ENCODE results near the gene PMS2. TPM values are rescaled to one million over a fixed set of nuclear protein-coding genes. Genes with fewer than 3 reads are reported as not detected.
"Not testable (repeated sequence)": the region's sequence is repeated elsewhere in the genome, so short reads cannot be mapped to it uniquely, and the experiment has no call there.

PMS2 gene
- total RNA-seq, 1 donor from 2014 or later, result 16.3 TPM

- TF ChIP-seq, protein P1, sequence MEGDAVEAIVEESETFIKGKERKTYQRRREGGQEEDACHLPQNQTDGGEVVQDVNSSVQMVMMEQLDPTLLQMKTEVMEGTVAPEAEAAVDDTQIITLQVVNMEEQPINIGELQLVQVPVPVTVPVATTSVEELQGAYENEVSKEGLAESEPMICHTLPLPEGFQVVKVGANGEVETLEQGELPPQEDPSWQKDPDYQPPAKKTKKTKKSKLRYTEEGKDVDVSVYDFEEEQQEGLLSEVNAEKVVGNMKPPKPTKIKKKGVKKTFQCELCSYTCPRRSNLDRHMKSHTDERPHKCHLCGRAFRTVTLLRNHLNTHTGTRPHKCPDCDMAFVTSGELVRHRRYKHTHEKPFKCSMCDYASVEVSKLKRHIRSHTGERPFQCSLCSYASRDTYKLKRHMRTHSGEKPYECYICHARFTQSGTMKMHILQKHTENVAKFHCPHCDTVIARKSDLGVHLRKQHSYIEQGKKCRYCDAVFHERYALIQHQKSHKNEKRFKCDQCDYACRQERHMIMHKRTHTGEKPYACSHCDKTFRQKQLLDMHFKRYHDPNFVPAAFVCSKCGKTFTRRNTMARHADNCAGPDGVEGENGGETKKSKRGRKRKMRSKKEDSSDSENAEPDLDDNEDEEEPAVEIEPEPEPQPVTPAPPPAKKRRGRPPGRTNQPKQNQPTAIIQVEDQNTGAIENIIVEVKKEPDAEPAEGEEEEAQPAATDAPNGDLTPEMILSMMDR (IDR thresholded peaks at IDR 0.05; ENCODE audit: unreplicated experiment), result no peak
- Mint-ChIP-seq H3K27me3 (ENCODE audit: unreplicated experiment) (no peaks in the 10 kb centered on the region), H3K27ac (ENCODE audit: unreplicated experiment) (no peak overlapping the region), H3K4me1 (ENCODE audit: unreplicated experiment) (no peaks in the 10 kb centered on the region), H3K36me3 (ENCODE audit: low read depth, unreplicated experiment) (peaks cover 16% of the 10 kb centered on the region), H3K4me3 (ENCODE audit: unreplicated experiment) (no peak overlapping the region), H3K9me3 (ENCODE audit: unreplicated experiment) (no peaks in the 10 kb centered on the region)
- no peak for DNase-seq (ENCODE audit: low spot score)
Measured at GRCh38 chr7:6015917-6016652, 7.2 kb upstream of the PMS2 start.

- Mint-ChIP-seq H3K27me3 (ENCODE audit: unreplicated experiment) (no peaks in the 10 kb centered on the region), H3K4me1 (ENCODE audit: unreplicated experiment) (peaks cover 4% of the 10 kb centered on the region), H3K4me3 (ENCODE audit: unreplicated experiment) (no peak overlapping the region), H3K9me3 (ENCODE audit: unreplicated experiment) (no peaks in the 10 kb centered on the region), H3K36me3 (ENCODE audit: low read depth, unreplicated experiment) (peaks cover 5% of the 10 kb centered on the region), H3K27ac (ENCODE audit: unreplicated experiment) (no peak overlapping the region)
- TF ChIP-seq, protein P1 (IDR thresholded peaks at IDR 0.05; ENCODE audit: unreplicated experiment), result no peak
- no peak for DNase-seq (ENCODE audit: low spot score)
Measured at GRCh38 chr7:6012355-6013104, 3.7 kb upstream of the PMS2 start.

DNA sequence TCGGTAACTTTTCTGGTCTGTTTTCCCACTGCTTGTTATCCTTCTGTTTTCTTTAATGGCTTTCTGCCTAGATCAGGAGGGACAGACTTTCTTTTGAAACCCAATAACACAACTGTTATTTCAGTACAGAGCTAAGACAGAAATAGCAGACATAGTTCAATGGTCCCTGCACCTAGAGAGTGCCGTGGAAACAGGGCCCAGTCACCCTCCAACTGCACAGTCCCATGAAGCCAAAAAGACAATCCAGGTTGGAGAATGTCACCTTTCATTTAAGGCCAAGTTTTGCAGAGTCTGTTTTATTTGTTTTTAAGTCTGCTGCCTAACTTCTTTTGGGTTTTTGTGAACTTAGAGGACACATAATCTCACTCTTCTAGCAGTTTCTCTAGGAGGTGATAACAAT, 2.7 kb upstream of the PMS2 start:
- Mint-ChIP-seq H3K27ac (ENCODE audit: unreplicated experiment) (no peak overlapping the region), H3K9me3 (ENCODE audit: unreplicated experiment) (no peaks in the 10 kb centered on the region), H3K36me3 (ENCODE audit: low read depth, unreplicated experiment) (peaks cover 5% of the 10 kb centered on the region), H3K4me3 (ENCODE audit: unreplicated experiment) (no peak overlapping the region), H3K4me1 (ENCODE audit: unreplicated experiment) (peaks cover 4% of the 10 kb centered on the region), H3K27me3 (ENCODE audit: unreplicated experiment) (no peaks in the 10 kb centered on the region)
- TF ChIP-seq, protein P1 (IDR thresholded peaks at IDR 0.05; ENCODE audit: unreplicated experiment), result no peak
- DNase-seq (ENCODE audit: low spot score), result no peak

DNA sequence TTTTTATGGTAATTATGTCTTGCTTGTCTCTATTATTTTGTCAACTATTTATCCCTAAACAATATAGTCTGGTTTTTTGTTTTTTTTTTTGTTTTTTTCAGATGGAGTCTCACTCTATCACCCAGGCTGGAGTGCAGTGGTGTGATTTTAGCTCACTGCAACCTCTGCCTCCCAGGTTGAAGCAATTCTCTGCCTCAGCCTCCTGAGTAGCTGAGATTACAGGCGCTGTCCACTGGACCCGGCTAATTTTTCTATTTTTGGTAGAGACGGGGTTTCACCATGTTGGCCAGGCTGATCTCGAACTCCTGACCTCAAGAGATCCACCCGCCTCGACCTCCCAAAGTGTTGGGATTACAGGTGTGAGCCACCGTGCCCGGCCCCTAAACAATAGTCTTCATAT, 1.5 kb upstream of the PMS2 start:
- H3K4me1 Mint-ChIP-seq (ENCODE audit: unreplicated experiment); DNase-seq (ENCODE audit: low spot score): not testable (repeated sequence)
- H3K27ac Mint-ChIP-seq (ENCODE audit: unreplicated experiment), result peak overlapping the region; percentile 76

GRCh38 chr7:6007835-6008590, 836 bp downstream of the PMS2 start:
- H3K36me3 Mint-ChIP-seq (ENCODE audit: low read depth, unreplicated experiment); DNase-seq (ENCODE audit: low spot score); H3K27me3 Mint-ChIP-seq (ENCODE audit: unreplicated experiment); H3K27ac Mint-ChIP-seq (ENCODE audit: unreplicated experiment); H3K9me3 Mint-ChIP-seq (ENCODE audit: unreplicated experiment); H3K4me1 Mint-ChIP-seq (ENCODE audit: unreplicated experiment): not testable (repeated sequence)
- peak overlapping the region; percentile 91 for H3K4me3 Mint-ChIP-seq (ENCODE audit: unreplicated experiment)

More for the DNA sequence above, 1.5 kb upstream of the PMS2 start:
- not testable (repeated sequence) for H3K36me3 Mint-ChIP-seq (ENCODE audit: low read depth, unreplicated experiment); H3K27me3 Mint-ChIP-seq (ENCODE audit: unreplicated experiment); H3K9me3 Mint-ChIP-seq (ENCODE audit: unreplicated experiment)
- peak overlapping the region; percentile 90 for H3K4me3 Mint-ChIP-seq (ENCODE audit: unreplicated experiment)
